Mononuclear cell (primary cell): ENCODE measurements around the gene R3HDM1. TPM values are rescaled to one million over a fixed set of nuclear protein-coding genes. Genes with fewer than 3 reads are reported as not detected.

Source experiments
- H3K27me3 ChIP-seq: 2 replicates; pipeline ENCODE4 v1.6.0; 2011; ENCODE audit warnings: low read length, control low read depth; ENCODE audit not compliant: insufficient read depth
- H3K4me1 ChIP-seq: 2 replicates; pipeline ENCODE4 v1.5.1; 2011; ENCODE audit warnings: mild to moderate bottlenecking, low read length, control low read depth; ENCODE audit not compliant: insufficient read depth
- H3K4me3 ChIP-seq: 2 replicates; pipeline ENCODE4 v1.5.1; 2011; ENCODE audit warnings: mild to moderate bottlenecking, low read length, moderate library complexity
- H3K9me3 ChIP-seq: 2 replicates; pipeline ENCODE4 v1.5.1; 2011; ENCODE audit warnings: low read depth, mild to moderate bottlenecking, control low read depth, low read length
- total RNA-seq: library from RNA; depleted of rRNA; stranded (reverse); fragments of >200 nt; gene quantifications from one replicate; pipeline ENCODE4 v1.2.3, GENCODE V29; 2012

The R3HDM1 gene
- total RNA-seq, 1 donor: 36.0 TPM

GRCh38 chr2:135547311-135547710, 16.0 kb downstream of the R3HDM1 start:
- Histone ChIP-seq H3K4me3 (no peak overlapping the region), H3K9me3 (no peaks in the 10 kb centered on the region), H3K4me1 (no peaks in the 10 kb centered on the region), H3K27me3 (no peaks in the 10 kb centered on the region)

GRCh38 chr2:135551356-135551755, 20.1 kb downstream of the R3HDM1 start:
- H3K4me3 ChIP-seq: no peak overlapping the region
- no peaks in the 10 kb centered on the region for H3K27me3 ChIP-seq
- H3K9me3 ChIP-seq: no peaks in the 10 kb centered on the region
- peaks cover 3% of the 10 kb centered on the region for H3K4me1 ChIP-seq

- H3K4me1 ChIP-seq: peaks cover 3% of the 10 kb centered on the region
- H3K27me3 ChIP-seq: no peaks in the 10 kb centered on the region
- H3K9me3 ChIP-seq: no peaks in the 10 kb centered on the region
- no peak overlapping the region for H3K4me3 ChIP-seq
These were observed 21.6 kb downstream of the R3HDM1 start for GRCh38 chr2:135552887-135553286.

- H3K27me3 ChIP-seq: no peaks in the 10 kb centered on the region
These were observed 24.0 kb downstream of the R3HDM1 start for GRCh38 chr2:135555311-135555710.

GRCh38 chr2:135557530-135557929, 26.2 kb downstream of the R3HDM1 start:
- no peak overlapping the region for H3K4me3 ChIP-seq
- no peaks in the 10 kb centered on the region for H3K27me3 ChIP-seq
- H3K9me3 ChIP-seq: no peaks in the 10 kb centered on the region
- H3K4me1 ChIP-seq: peaks cover 3% of the 10 kb centered on the region

More at GRCh38 chr2:135555311-135555710, 24.0 kb downstream of the R3HDM1 start:
- H3K4me3 ChIP-seq: no peak overlapping the region
- no peaks in the 10 kb centered on the region for H3K9me3 ChIP-seq
- H3K4me1 ChIP-seq: peaks cover 3% of the 10 kb centered on the region

GRCh38 chr2:135561925-135562324, 30.6 kb downstream of the R3HDM1 start:
- no peaks in the 10 kb centered on the region for H3K27me3 ChIP-seq
- no peaks in the 10 kb centered on the region for H3K4me1 ChIP-seq
- H3K9me3 ChIP-seq: no peaks in the 10 kb centered on the region
- H3K4me3 ChIP-seq: no peak overlapping the region

- H3K4me3 ChIP-seq: no peak overlapping the region
- H3K9me3 ChIP-seq: no peaks in the 10 kb centered on the region
- H3K4me1 ChIP-seq: no peaks in the 10 kb centered on the region
- no peaks in the 10 kb centered on the region for H3K27me3 ChIP-seq
These were observed 32.5 kb downstream of the R3HDM1 start for GRCh38 chr2:135563793-135564192.

GRCh38 chr2:135570884-135571283, 39.6 kb downstream of the R3HDM1 start:
- Histone ChIP-seq H3K4me3 (no peak overlapping the region), H3K4me1 (no peaks in the 10 kb centered on the region), H3K9me3 (no peaks in the 10 kb centered on the region), H3K27me3 (no peaks in the 10 kb centered on the region)

GRCh38 chr2:135573620-135574019, 42.3 kb downstream of the R3HDM1 start:
- Histone ChIP-seq H3K27me3 (no peaks in the 10 kb centered on the region), H3K9me3 (no peaks in the 10 kb centered on the region), H3K4me3 (no peak overlapping the region), H3K4me1 (no peaks in the 10 kb centered on the region)

- Histone ChIP-seq H3K4me3 (no peak overlapping the region), H3K4me1 (peaks cover 4% of the 10 kb centered on the region), H3K27me3 (no peaks in the 10 kb centered on the region), H3K9me3 (no peaks in the 10 kb centered on the region)
These were observed 50.0 kb downstream of the R3HDM1 start for GRCh38 chr2:135581282-135581681.

GRCh38 chr2:135582383-135582782, 51.1 kb downstream of the R3HDM1 start:
- peaks cover 4% of the 10 kb centered on the region for H3K4me1 ChIP-seq
- no peak overlapping the region for H3K4me3 ChIP-seq
- H3K27me3 ChIP-seq: no peaks in the 10 kb centered on the region
- H3K9me3 ChIP-seq: no peaks in the 10 kb centered on the region

- Histone ChIP-seq H3K27me3 (no peaks in the 10 kb centered on the region), H3K4me3 (no peak overlapping the region), H3K9me3 (no peaks in the 10 kb centered on the region), H3K4me1 (no peaks in the 10 kb centered on the region)
These were observed 54.3 kb downstream of the R3HDM1 start for GRCh38 chr2:135585586-135585985.

- Histone ChIP-seq H3K4me1 (no peaks in the 10 kb centered on the region), H3K9me3 (no peaks in the 10 kb centered on the region), H3K4me3 (no peak overlapping the region), H3K27me3 (no peaks in the 10 kb centered on the region)
These were observed 54.9 kb downstream of the R3HDM1 start for GRCh38 chr2:135586148-135586547.

- Histone ChIP-seq H3K4me1 (no peaks in the 10 kb centered on the region), H3K4me3 (no peak overlapping the region), H3K9me3 (peaks cover 9% of the 10 kb centered on the region), H3K27me3 (no peaks in the 10 kb centered on the region)
These were observed 56.7 kb downstream of the R3HDM1 start for GRCh38 chr2:135587958-135588357.

- Histone ChIP-seq H3K4me1 (no peaks in the 10 kb centered on the region), H3K9me3 (peaks cover 9% of the 10 kb centered on the region), H3K27me3 (no peaks in the 10 kb centered on the region), H3K4me3 (no peak overlapping the region)
These were observed 59.5 kb downstream of the R3HDM1 start for GRCh38 chr2:135590619-135591260.

- H3K4me1 ChIP-seq: no peaks in the 10 kb centered on the region
- H3K27me3 ChIP-seq: no peaks in the 10 kb centered on the region
These were observed 69.6 kb downstream of the R3HDM1 start for GRCh38 chr2:135600915-135601314.

More at GRCh38 chr2:135600915-135601314, 69.6 kb downstream of the R3HDM1 start:
- H3K4me3 ChIP-seq: no peak overlapping the region
- H3K9me3 ChIP-seq: no peaks in the 10 kb centered on the region
